Measurements from ENCODE around the gene NUMA1. TPM values are rescaled to one million over a fixed set of nuclear protein-coding genes. Genes with fewer than 3 reads are reported as not detected.

The NUMA1 gene
- total and polyA plus RNA-seq, 9 of the 15 experiments (the other 6 are each of a cell fraction or from before 2014, with no cell fraction given), result 4.1 to 104 (median 51.2) TPM

DNA sequence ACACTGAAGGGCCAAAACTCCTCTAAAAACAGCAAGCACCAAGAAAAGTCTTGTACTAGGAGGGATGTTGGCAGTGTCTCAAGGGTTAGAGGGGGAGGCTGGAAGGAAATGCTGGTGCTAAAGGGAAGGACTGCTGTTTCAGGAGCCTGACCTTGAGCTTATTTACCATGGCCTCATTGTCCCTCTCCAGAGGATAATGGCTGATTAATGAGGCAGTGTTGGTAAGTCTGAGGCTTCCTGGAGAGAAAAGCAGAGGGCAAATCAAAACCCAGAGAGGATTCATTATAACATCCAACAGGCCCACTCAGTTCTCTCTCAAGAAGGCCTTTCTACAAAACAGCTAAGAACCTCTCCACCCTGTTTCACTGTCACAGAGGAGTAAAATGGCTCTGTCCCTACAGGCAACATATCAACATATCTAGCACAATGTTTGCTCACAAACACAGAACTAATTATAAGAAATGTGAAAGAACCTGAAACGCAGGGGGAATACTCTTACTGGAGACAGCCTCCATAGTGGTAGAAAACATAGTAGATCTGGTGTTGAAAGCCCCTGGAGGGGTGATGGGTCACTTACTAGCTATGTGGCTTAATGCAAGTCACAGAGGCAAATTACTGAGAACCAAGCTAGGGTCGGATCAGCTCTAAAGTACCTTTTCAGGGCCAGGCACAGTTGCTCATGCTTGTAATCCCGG, 31.4 kb downstream of the NUMA1 start:
- H3K79me2 ChIP-seq (ENCODE audit: control insufficient read depth, insufficient read depth, low read length), result peaks cover 42% of the 10 kb centered on the region
- WGBS (ENCODE audit: insufficient coverage, low coverage, missing lambda C conversion rate), result 96% methylated on average over 3 of the region's 3 CpGs
- no peaks in the 10 kb centered on the region for H3K9me3 ChIP-seq (replicated peaks; ENCODE audit: control insufficient read depth, insufficient read depth, low read depth, low read length)
- ChIA-PET POLR2A (interaction anchor here (0.7 to 2.0 kb wide), 8 partner anchors 8 to 70 kb away, joined by 3 to 7 read pairs (median 4); no protein-coding TSS in a partner anchor), CTCF (ENCODE audit: low intra/inter-chr PET ratio) (no interaction called here)
- H3K9me1 ChIP-seq (ENCODE audit: control insufficient read depth, insufficient read depth, low read length), result no peaks in the 10 kb centered on the region
- no peak overlapping the region for H2AFZ ChIP-seq (ENCODE audit: low read depth, low read length)
- DNase-seq (ENCODE audit: extremely low read depth in 1 of 4, low spot score in 3 of 4) (no peak), FAIRE-seq (no peak), ATAC-seq (no peak)
- no peaks in the 10 kb centered on the region; the same call in 1 of the 2 replicates for H4K20me1 ChIP-seq (replicated peaks; ENCODE audit: control insufficient read depth, insufficient read depth, low read length)
- H3K27me3 ChIP-seq (ENCODE audit: control insufficient read depth in 2 of 2, insufficient read depth in 2 of 2, low read length in 2 of 2), result no peaks in the 10 kb centered on the region
- TF ChIP-seq TBP (optimal IDR thresholded peaks at IDR 0.05; ENCODE audit: low read depth, low read length), result no peak
- no peak for TF ChIP-seq GTF3C2 (IDR thresholded peaks at IDR 0.05; ENCODE audit: borderline replicate concordance, extremely low read depth, insufficient read length)
- no peak for TF ChIP-seq KAT8 (IDR thresholded peaks at IDR 0.05; ENCODE audit: low read depth)
- no peak for TF ChIP-seq SRSF1 (IDR thresholded peaks at IDR 0.05; ENCODE audit: low read depth, low read length)
- TF ChIP-seq, protein P1, sequence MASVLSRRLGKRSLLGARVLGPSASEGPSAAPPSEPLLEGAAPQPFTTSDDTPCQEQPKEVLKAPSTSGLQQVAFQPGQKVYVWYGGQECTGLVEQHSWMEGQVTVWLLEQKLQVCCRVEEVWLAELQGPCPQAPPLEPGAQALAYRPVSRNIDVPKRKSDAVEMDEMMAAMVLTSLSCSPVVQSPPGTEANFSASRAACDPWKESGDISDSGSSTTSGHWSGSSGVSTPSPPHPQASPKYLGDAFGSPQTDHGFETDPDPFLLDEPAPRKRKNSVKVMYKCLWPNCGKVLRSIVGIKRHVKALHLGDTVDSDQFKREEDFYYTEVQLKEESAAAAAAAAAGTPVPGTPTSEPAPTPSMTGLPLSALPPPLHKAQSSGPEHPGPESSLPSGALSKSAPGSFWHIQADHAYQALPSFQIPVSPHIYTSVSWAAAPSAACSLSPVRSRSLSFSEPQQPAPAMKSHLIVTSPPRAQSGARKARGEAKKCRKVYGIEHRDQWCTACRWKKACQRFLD (CRISPR knock-in tag; IDR thresholded peaks at IDR 0.05), result no peak
- TF ChIP-seq MAFG (tag; conservative IDR thresholded peaks at IDR 0.05), result no peak
- TF ChIP-seq GABPA (tag; conservative IDR thresholded peaks at IDR 0.05; ENCODE audit: low read depth), result no peak
- TF ChIP-seq, protein P2, sequence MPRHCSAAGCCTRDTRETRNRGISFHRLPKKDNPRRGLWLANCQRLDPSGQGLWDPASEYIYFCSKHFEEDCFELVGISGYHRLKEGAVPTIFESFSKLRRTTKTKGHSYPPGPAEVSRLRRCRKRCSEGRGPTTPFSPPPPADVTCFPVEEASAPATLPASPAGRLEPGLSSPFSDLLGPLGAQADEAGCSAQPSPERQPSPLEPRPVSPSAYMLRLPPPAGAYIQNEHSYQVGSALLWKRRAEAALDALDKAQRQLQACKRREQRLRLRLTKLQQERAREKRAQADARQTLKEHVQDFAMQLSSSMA (CRISPR knock-in tag; IDR thresholded peaks at IDR 0.05), result no peak
- TF ChIP-seq, protein P3, sequence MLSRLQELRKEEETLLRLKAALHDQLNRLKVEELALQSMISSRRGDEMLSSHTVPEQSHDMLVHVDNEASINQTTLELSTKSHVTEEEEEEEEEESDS (CRISPR knock-in tag; IDR thresholded peaks at IDR 0.05), result no peak
- TF ChIP-seq CCAR2 (IDR thresholded peaks at IDR 0.05; ENCODE audit: low read depth, low read length), result no peak
- no peak for TF ChIP-seq MAFK (IDR thresholded peaks at IDR 0.05; ENCODE audit: low read length)
- TF ChIP-seq ILF3 (IDR thresholded peaks at IDR 0.05; ENCODE audit: borderline replicate concordance), result no peak
- TF ChIP-seq ZNF785 (CRISPR knock-in tag; IDR thresholded peaks at IDR 0.05), result no peak
- no peak for TF ChIP-seq CSDE1 (IDR thresholded peaks at IDR 0.05)
- TF ChIP-seq RBM14 (IDR thresholded peaks at IDR 0.05; ENCODE audit: borderline replicate concordance, insufficient read depth, low read depth, low read length), result no peak
- no peak for TF ChIP-seq ZNF511 (CRISPR knock-in tag; IDR thresholded peaks at IDR 0.05)
- TF ChIP-seq NFE2L1 (tag; IDR thresholded peaks at IDR 0.05; ENCODE audit: borderline replicate concordance, low read depth), result no peak
- intact Hi-C loops (cut with micrococcal nuclease) (no loop called here), in situ Hi-C loops (cut with MboI) (no loop called here)
- H3K4me1 ChIP-seq (replicated peaks in 1 of 2; ENCODE audit: control insufficient read depth in 2 of 2, insufficient read depth in 2 of 2, low read length in 2 of 2), result no peaks in the 10 kb centered on the region; a peak in 1 of 5 replicates
- H3K9ac ChIP-seq (ENCODE audit: insufficient read depth in 1 of 2, low read depth in 2 of 2, low read length in 2 of 2), result no peak overlapping the region
- BruUV-seq (replicated peaks), result no TSS peak
- H3K27ac ChIP-seq (ENCODE audit: extremely low read depth, low read depth, low read length), result no peak overlapping the region
- no peak overlapping the region for H3K4me3 ChIP-seq
- no peak overlapping the region for H3K4me2 ChIP-seq (ENCODE audit: insufficient read depth, low read length)
- H3K36me3 ChIP-seq (ENCODE audit: control insufficient read depth, insufficient read depth, low read length), result peaks cover 42% of the 10 kb centered on the region; the same call in 2 of the 3 replicates

Measured in K562 (cell line).